GM23248 (cell line): Measurements from ENCODE around the gene PLCH2.

Experiments
- EZH2 ChIP-seq: fragments of 200-600 bp; sonication (generic); IDR thresholded peaks from 2 replicates; pipeline ENCODE4 v1.6.1; 2018; ENCODE audit warnings: antibody characterized with exemption, mild to moderate bottlenecking; ENCODE audit not compliant: insufficient read depth, poor library complexity, severe bottlenecking
- EZH2phosphoT487 ChIP-seq: fragments of 200-600 bp; sonication (generic); IDR thresholded peaks from 2 replicates; pipeline ENCODE4 v1.6.1; 2018; ENCODE audit warnings: antibody characterized with exemption, moderate library complexity, mild to moderate bottlenecking, low read depth; ENCODE audit not compliant: insufficient read depth

DNA sequence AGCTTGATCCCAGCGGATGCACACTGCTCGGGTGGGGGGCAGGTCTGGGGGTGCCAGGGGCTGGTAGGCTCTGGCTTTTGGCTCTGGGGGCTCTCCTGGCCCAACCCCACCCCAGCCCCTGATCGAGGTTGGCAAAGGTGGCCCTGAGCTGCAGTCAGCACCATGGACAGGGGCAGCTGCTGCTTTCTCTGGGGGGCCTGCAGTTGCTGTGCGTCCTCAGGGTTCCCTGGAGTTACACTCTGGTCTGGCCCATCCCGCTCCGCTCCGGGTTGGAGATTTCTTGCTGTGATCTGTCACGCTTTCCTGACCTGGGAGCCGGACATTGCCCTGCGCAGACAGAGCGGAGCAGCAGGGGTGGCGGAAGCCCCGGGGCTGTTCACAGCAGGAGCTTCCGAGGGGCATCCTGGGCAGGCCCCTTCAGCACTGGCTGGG, 8.0 kb upstream of the PLCH2 start:
- TF ChIP-seq EZH2 (no peak), EZH2phosphoT487 (no peak)
